ENCODE measurements around the gene KLHL29.

GRCh38 chr2:23668756-23669304 is 283.9 kb downstream of the KLHL29 start:
- TF ChIP-seq CTCF (conservative IDR thresholded peaks at IDR 0.05; ENCODE audit: low read length) (no peak), EZH2phosphoT487 (IDR thresholded peaks at IDR 0.05; ENCODE audit: borderline replicate concordance) (no peak)

Measured in Loucy (cell line).